Fibroblast of mammary gland (primary cell): ENCODE data around the gene KCTD6.
A peak's percentile ranks its signal among the peaks of the same experiment; 100 is the strongest.

Experiments
- DNase-seq: peaks from one replicate; pipeline ENCODE4 v3.0.0-alpha.2; 2010; ENCODE audit warnings: low read depth
- H3K4me3 ChIP-seq: 2 replicates; pipeline ENCODE4 v1.5.1; 2011; ENCODE audit warnings: low read depth, mild to moderate bottlenecking, low read length, moderate library complexity; ENCODE audit not compliant: control insufficient read depth
- CTCF ChIP-seq: conservative IDR thresholded peaks from 2 replicates; pipeline ENCODE4 v1.5.1; 2011; ENCODE audit warnings: low read depth, low read length, inconsistent platforms; ENCODE audit not compliant: control insufficient read depth, insufficient read depth

Gene KCTD6

GRCh38 chr3:58464866-58465265, 27.0 kb upstream of the KCTD6 start:
- TF ChIP-seq CTCF = no peak
- H3K4me3 ChIP-seq = no peak overlapping the region
- DNase-seq = no peak

GRCh38 chr3:58466899-58467563, 24.9 kb upstream of the KCTD6 start:
- DNase-seq = no peak
- no peak for TF ChIP-seq CTCF
- H3K4me3 ChIP-seq = no peak overlapping the region

GRCh38 chr3:58469096-58469495, 22.8 kb upstream of the KCTD6 start:
- TF ChIP-seq CTCF = no peak
- DNase-seq = no peak
- H3K4me3 ChIP-seq = no peak overlapping the region

DNA sequence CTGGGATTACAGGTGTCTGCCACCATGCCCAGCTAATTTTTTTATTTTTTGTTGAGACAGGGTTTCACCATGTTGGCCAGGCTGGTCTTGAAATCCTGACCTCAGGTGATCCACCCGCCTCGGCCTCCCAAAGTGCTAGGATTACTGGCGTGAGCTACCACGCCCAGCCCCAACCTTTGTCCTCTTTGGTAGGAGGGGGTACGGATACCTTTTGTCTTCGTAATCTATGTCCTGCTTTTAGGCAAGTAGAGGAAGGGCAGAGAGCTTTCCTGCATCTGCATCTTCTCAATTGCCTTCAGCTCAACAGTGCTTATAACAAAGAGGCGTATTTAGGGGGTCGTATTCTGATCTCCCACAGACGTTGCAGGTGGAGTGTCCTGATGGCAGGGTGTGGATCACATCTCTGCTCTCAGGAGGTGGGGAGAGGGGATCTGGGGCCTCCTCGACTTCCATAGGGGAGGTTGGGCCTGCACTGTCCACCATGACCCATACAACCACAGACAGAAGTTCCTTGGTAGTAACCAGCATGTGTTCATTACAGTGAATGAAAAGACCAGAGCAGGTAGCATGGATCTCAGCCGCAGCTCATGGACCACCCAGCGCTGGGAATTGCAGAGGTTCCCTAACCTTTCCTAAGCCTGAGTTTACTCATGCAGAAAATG, 21.4 kb upstream of the KCTD6 start:
- no peak overlapping the region for H3K4me3 ChIP-seq
- DNase-seq = no peak
- no peak for TF ChIP-seq CTCF

- no peak overlapping the region for H3K4me3 ChIP-seq
- no peak for TF ChIP-seq CTCF
- peak; percentile 86 for DNase-seq
Observed at GRCh38 chr3:58471025-58471887, 20.6 kb upstream of the KCTD6 start.

DNA sequence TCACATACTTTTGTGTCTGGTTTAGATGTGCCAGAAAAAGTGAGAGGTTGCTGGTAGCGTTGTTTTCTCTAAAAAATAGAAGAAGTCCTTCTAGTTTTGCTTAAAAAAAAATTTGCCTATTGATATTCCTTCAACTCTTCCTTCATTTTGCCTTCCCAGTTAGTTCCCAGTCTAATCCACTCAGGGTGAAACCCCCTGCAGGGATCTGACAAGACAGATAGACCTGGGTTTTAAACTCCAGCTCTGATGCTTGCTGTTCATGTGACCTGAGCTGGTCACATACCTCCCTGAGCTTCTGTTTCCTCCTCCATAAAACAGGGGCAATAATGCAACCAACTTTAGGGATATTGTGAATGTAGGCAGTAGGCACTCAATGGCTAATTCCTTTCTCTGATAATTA, 18.6 kb upstream of the KCTD6 start:
- H3K4me3 ChIP-seq = no peak overlapping the region
- DNase-seq = no peak
- no peak for TF ChIP-seq CTCF
